Measurements from ENCODE around the gene BCL2L13. TPM values are rescaled to one million over a fixed set of nuclear protein-coding genes. Genes with fewer than 3 reads are reported as not detected.
"Not testable (repeated sequence)": the region's sequence is repeated elsewhere in the genome, so short reads cannot be mapped to it uniquely, and the experiment has no call there.

BCL2L13 gene
- total RNA-seq, 2 experiments from 2014 or later, result 8.1 to 10.0 TPM

DNA sequence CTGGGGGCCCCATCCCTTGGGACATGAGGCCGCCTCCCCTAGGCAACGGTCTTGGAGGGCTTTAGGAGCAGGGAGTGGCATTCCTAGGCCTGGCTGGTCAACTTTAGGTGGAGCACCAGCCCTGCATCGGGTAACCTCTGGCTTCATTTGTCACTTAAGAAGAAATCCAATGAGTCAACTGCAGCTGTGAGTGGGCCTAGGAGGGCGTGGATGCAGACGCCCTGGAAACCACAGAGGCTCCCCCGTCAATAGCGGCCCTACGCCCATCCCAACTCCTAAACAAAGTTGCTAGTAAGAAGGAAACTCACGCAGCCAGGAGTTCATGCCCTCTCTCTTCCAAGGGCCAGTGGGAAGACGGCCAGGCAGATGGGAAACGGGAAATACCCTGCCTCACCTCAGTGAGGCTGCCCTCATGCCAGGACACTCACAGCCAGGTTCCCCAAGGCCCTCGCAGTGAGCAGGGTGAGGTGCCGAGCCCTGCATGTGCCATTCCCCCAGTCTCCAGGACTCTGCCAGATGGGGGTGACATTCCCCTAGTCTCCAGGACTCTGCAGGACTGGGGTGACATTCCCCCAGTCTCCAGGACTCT, 114.9 kb downstream of the BCL2L13 start:
- Histone ChIP-seq H3K4me1 (ENCODE audit: insufficient read depth, low read length) (no peaks in the 10 kb centered on the region), H3K36me3 (ENCODE audit: insufficient read depth, low read length) (peaks cover 20% of the 10 kb centered on the region), H3K4me3 (ENCODE audit: low read length) (no peak overlapping the region), H3K9me3 (ENCODE audit: control insufficient read depth in 1 of 2, insufficient read depth in 1 of 2, low read length in 2 of 2) (peaks cover 0 to 10% of the 10 kb centered on the region in 2 experiments), H3K27ac (ENCODE audit: low read depth in 1 of 2, low read length in 2 of 2) (no peak overlapping the region), H3K27me3 (ENCODE audit: control insufficient read depth in 1 of 2, insufficient read depth in 2 of 2, low read length in 2 of 2) (no peaks in the 10 kb centered on the region)
- CTCF ChIA-PET, result interaction anchor here (0.8 to 2.1 kb wide), 3 partner anchors 24 to 34 kb away, joined by 3 to 18 read pairs (median 4); no protein-coding TSS in a partner anchor
- Mint-ChIP-seq H3K27ac (no peak overlapping the region), H3K9me3 (no peaks in the 10 kb centered on the region), H3K4me1 (ENCODE audit: low read depth) (peaks cover 8% of the 10 kb centered on the region), H3K36me3 (ENCODE audit: low read depth) (no peaks in the 10 kb centered on the region), H3K27me3 (no peaks in the 10 kb centered on the region), H3K4me3 (no peak overlapping the region)
- DNase-seq (no peak), ATAC-seq (ENCODE audit: poor library complexity) (no peak)
- POLR2A ChIA-PET, result interaction anchor here (1.0 kb wide), 1 partner anchor 323 kb away, joined by 3 read pairs; no protein-coding TSS in a partner anchor
- no peak for TF ChIP-seq CTCF (IDR thresholded peaks at IDR 0.05)
- intact Hi-C loops (cut with DNase I, micrococcal nuclease), result no loop called here

DNA sequence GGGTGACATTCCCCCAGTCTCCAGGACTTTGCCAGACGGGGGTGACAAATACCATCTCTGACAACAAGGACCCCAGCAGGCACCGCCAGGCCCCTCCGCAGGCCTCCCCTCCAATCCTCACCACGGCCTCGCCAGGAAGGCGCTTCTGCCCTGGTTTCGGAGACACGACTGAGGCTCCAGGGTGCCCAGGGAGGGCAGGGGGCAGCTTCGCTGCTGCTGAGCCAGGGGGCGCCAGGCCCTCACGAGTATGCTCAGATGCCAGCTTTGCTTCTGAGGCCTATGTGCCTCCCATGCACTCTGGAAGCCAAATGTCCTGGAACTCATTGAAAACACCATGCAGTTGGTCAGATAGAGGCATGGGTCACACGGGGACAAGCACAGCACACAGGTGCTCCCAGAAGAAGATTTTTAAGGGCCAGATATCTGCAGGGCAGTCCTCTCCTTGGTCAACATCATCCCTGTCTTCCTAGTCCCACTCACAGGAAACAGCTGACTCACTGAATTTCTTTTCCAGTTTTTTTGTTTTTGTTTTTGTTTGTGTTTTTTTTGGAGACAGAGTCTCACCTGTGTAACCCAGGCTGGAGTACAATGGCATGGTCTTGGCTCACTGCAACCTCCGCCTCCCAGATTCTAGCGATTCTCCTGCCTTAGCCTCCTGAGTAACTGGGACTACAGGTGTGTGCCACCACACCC, 115.8 kb downstream of the BCL2L13 start:
- Histone ChIP-seq H3K9me3 (ENCODE audit: control insufficient read depth in 1 of 2, insufficient read depth in 1 of 2, low read length in 2 of 2) (peaks cover 0 to 4% of the 10 kb centered on the region in 2 experiments), H3K36me3 (ENCODE audit: insufficient read depth, low read length) (peaks cover 16% of the 10 kb centered on the region), H3K4me1 (ENCODE audit: insufficient read depth, low read length) (no peaks in the 10 kb centered on the region), H3K4me3 (ENCODE audit: low read length) (no peak overlapping the region), H3K27ac (ENCODE audit: low read depth in 1 of 2, low read length in 2 of 2) (no peak overlapping the region), H3K27me3 (ENCODE audit: control insufficient read depth in 1 of 2, insufficient read depth in 2 of 2, low read length in 2 of 2) (no peaks in the 10 kb centered on the region)
- H3K36me3 Mint-ChIP-seq (ENCODE audit: low read depth), result no peaks in the 10 kb centered on the region
- no peaks in the 10 kb centered on the region for H3K9me3 Mint-ChIP-seq
- ChIA-PET CTCF (interaction anchor here (0.7 to 2.1 kb wide), 4 partner anchors 12 to 33 kb away, joined by 3 to 18 read pairs (median 4); no protein-coding TSS in a partner anchor), POLR2A (interaction anchor here (1.0 kb wide), 1 partner anchor 322 kb away, joined by 3 read pairs; no protein-coding TSS in a partner anchor)
- H3K4me1 Mint-ChIP-seq (ENCODE audit: low read depth), result peaks cover 10% of the 10 kb centered on the region
- peak overlapping the region; percentile 24 for H3K27ac Mint-ChIP-seq
- intact Hi-C loops (cut with DNase I, micrococcal nuclease), result no loop called here
- H3K4me3 Mint-ChIP-seq, result no peak overlapping the region
- no peaks in the 10 kb centered on the region for H3K27me3 Mint-ChIP-seq
- ATAC-seq (ENCODE audit: poor library complexity) (peak; percentile 54), DNase-seq (peak in 7 of 14 experiments; percentile 27 to 67 (median 35))
- TF ChIP-seq CTCF (IDR thresholded peaks at IDR 0.05), result peak; percentile 34

- Histone ChIP-seq H3K36me3 (ENCODE audit: insufficient read depth, low read length) (peaks cover 2% of the 10 kb centered on the region), H3K27me3 (ENCODE audit: control insufficient read depth in 1 of 2, insufficient read depth in 2 of 2, low read length in 2 of 2) (no peaks in the 10 kb centered on the region), H3K27ac (ENCODE audit: low read depth in 1 of 2, low read length in 2 of 2) (no peak overlapping the region), H3K4me1 (ENCODE audit: insufficient read depth, low read length) (peaks cover 11% of the 10 kb centered on the region), H3K4me3 (ENCODE audit: low read length) (no peak overlapping the region), H3K9me3 (ENCODE audit: control insufficient read depth in 1 of 2, insufficient read depth in 1 of 2, low read length in 2 of 2) (no peaks in the 10 kb centered on the region)
- Mint-ChIP-seq H3K36me3 (ENCODE audit: low read depth) (no peaks in the 10 kb centered on the region), H3K9me3 (no peaks in the 10 kb centered on the region), H3K4me3 (no peak overlapping the region), H3K27me3 (no peaks in the 10 kb centered on the region), H3K4me1 (ENCODE audit: low read depth) (peaks cover 38% of the 10 kb centered on the region), H3K27ac (peak overlapping the region; percentile 74)
- ChIA-PET CTCF (interaction anchor here (0.7 kb wide), 1 partner anchor 9 kb away, joined by 3 read pairs; no protein-coding TSS in a partner anchor), POLR2A (no interaction called here)
- DNase-seq (no peak), ATAC-seq (ENCODE audit: poor library complexity) (no peak)
- intact Hi-C loops (cut with DNase I, micrococcal nuclease), result no loop called here
- no peak for TF ChIP-seq CTCF (IDR thresholded peaks at IDR 0.05)
These were observed 122.6 kb downstream of the BCL2L13 start for GRCh38 chr22:17761138-17761488.

DNA sequence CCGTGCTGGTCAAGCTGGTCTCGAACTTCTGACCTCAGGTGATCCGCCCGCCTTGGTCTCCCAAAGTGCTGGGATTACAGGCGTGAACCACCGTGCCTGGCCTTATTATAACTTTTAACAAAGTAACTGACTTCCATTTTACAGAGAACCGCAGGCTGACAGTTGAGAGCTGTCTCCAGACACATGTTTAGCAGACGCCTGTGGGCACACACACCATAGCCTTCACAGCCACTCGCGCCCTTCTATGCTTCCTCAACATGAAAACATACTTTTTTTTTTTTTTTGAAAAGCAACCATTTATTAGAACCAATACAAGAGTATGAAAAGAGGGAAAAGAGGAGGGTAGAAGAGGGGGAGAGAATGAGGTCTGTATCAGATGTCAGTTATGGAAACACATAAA, 124.9 kb downstream of the BCL2L13 start:
- H3K36me3 Mint-ChIP-seq (ENCODE audit: low read depth); H3K9me3 Mint-ChIP-seq; H3K27ac Mint-ChIP-seq; H3K4me3 Mint-ChIP-seq; H3K27ac ChIP-seq (ENCODE audit: low read depth in 1 of 2, low read length in 2 of 2); ATAC-seq (ENCODE audit: poor library complexity); H3K27me3 Mint-ChIP-seq; intact Hi-C loops (cut with DNase I, micrococcal nuclease); DNase-seq; H3K27me3 ChIP-seq (ENCODE audit: control insufficient read depth in 1 of 2, insufficient read depth in 2 of 2, low read length in 2 of 2); H3K4me3 ChIP-seq (ENCODE audit: low read length); POLR2A ChIA-PET; H3K36me3 ChIP-seq (ENCODE audit: insufficient read depth, low read length); H3K9me3 ChIP-seq (ENCODE audit: control insufficient read depth in 1 of 2, insufficient read depth in 1 of 2, low read length in 2 of 2): not testable (repeated sequence)
- peaks cover 30% of the 10 kb centered on the region for H3K4me1 ChIP-seq (ENCODE audit: insufficient read depth, low read length)
- peaks cover 47% of the 10 kb centered on the region for H3K4me1 Mint-ChIP-seq (ENCODE audit: low read depth)
- CTCF ChIA-PET, result interaction anchor here (0.6 kb wide), 1 partner anchor 22 kb away, joined by 3 read pairs; no protein-coding TSS in a partner anchor

Data from CD4-positive, alpha-beta T cell (primary cell).